Right lobe of liver (tissue), 6 donors: ENCODE measurements around the gene SRCAP. TPM values are rescaled to one million over a fixed set of nuclear protein-coding genes. Genes with fewer than 3 reads are reported as not detected.

ENCODE experiments used
- ATAC-seq, 4 donors: fragments of 200-7000 bp; cut with Tn5 transposase; one replicate each; pipeline ENCODE4 v1.9.1; 2020; ENCODE audit warnings: mild to moderate bottlenecking in 4 of 4, moderate library complexity in 4 of 4
- DNase-seq, 3 donors: peaks; one replicate each; pipeline ENCODE4 v3.0.0-alpha.2; 2020
- H3K27ac ChIP-seq, 3 donors: fragments of 200-600 bp; one replicate each; pipeline ENCODE4 v1.8.0; 2022
- H3K27me3 ChIP-seq, 2 donors: fragments of 200-600 bp; one replicate each; pipeline ENCODE4 v1.8.0; 2022
- H3K36me3 ChIP-seq, 4 donors: fragments of 200-600 bp; sonication (generic) in 1 of 4; one replicate each; pipeline versions ENCODE4 v1.5.1 to v1.8.0; 2017 to 2022; ENCODE audit warnings: control low read depth in 1 of 4
- H3K4me1 ChIP-seq, 4 donors: fragments of 200-600 bp; sonication (generic) in 1 of 4; one replicate each; pipeline versions ENCODE4 v1.5.1 to v1.8.0; 2017 to 2022; ENCODE audit warnings: control low read depth in 1 of 4
- H3K4me3 ChIP-seq, 3 donors: fragments of 200-600 bp; one replicate each; pipeline ENCODE4 v1.8.0; 2022
- H3K9me3 ChIP-seq, 4 donors: fragments of 200-600 bp; sonication (generic) in 1 of 4; one replicate each; pipeline versions ENCODE4 v1.5.1 to v1.8.0; 2017 to 2022; ENCODE audit warnings: control low read depth in 1 of 4
- CTCF ChIP-seq, 4 donors: fragments of 200-600 bp in 3 of 4; fragments of 450-650 bp in 1 of 4; IDR thresholded peaks; one replicate each; pipeline versions ENCODE4 v1.5.1 to v1.8.0; 2016 to 2022; ENCODE audit warnings: antibody characterized with exemption in 4 of 4, mild to moderate bottlenecking in 2 of 4
- POLR2A ChIP-seq: fragments of 450-650 bp; IDR thresholded peaks from one replicate; pipeline ENCODE4 v1.6.1; 2017; ENCODE audit warnings: antibody characterized with exemption, mild to moderate bottlenecking
- WGBS: methylation state at CpG from one replicate; pipeline ENCODE4 v1.1.6; 2018; ENCODE audit warnings: low coverage, low lambda C conversion rate; ENCODE audit not compliant: insufficient coverage; ENCODE audit errors: missing lambda C conversion rate; 5-methylcytosine and 5-hydroxymethylcytosine counted together
- intact Hi-C, 2 donors: fragments of 100-400 bp; cut with DNase I; formaldehyde crosslinking; loops; one replicate each; pipeline versions ENCODE4 v1.11.2 to v1.14.1; 2022
- total RNA-seq, 6 experiments: library from RNA; depleted of rRNA in 2 of 6; stranded (reverse); fragments of >200 nt in 2 of 6; fragmentation: NEBNext Ultra II Directional in 3 of 6; extraction: Animal tissue kit (Norgen Biotek cat#: 25700) in 3 of 6; gene quantifications; one replicate each; pipeline versions ENCODE4 v1.1.0 to v1.2.4, GENCODE V29; 2016 to 2023
- donor health status: DM: no; HTN: yes; CAD: no.
- donor health status: DM: no; HTN: no; CAD: no.
- donor health status: DM: no; HTN: no; CAD: no.
- donor health status: DM: no; HTN: yes; CAD: no.
- donor health status: DM: no; HTN: yes; CAD: no.

The SRCAP gene
- total RNA-seq, 6 experiments from 2014 or later = 12.1 to 31.3 (median 22.6) TPM

- H3K27me3 ChIP-seq = no peaks in the 10 kb centered on the region
- H3K36me3 ChIP-seq = peaks cover 16 to 49% (median 36%) of the 10 kb centered on the region in 4 donors
- H3K4me1 ChIP-seq = peaks cover 0 to 24% (median 4%) of the 10 kb centered on the region in 4 donors
- H3K9me3 ChIP-seq = no peaks in the 10 kb centered on the region
- 88% methylated on average over 17 of the region's 37 CpGs for WGBS
- ATAC-seq (peak in 1 of 4 donors; percentile 5), DNase-seq (no peak)
- intact Hi-C loops = no loop called here
- no peak overlapping the region for H3K4me3 ChIP-seq
- H3K27ac ChIP-seq = no peak overlapping the region
- TF ChIP-seq POLR2A = no peak
- TF ChIP-seq CTCF (IDR thresholded peaks at IDR 0.05) = no peak
These were observed 40.3 kb downstream of the SRCAP start for GRCh38 chr16:30738984-30739951.

GRCh38 chr16:30740364-30741251, 41.6 kb downstream of the SRCAP start:
- WGBS = 48% methylated on average over 8 of the region's 8 CpGs
- TF ChIP-seq CTCF (IDR thresholded peaks at IDR 0.05) = no peak
- no peak for TF ChIP-seq POLR2A
- DNase-seq = peak; percentile 73 to 87 (median 77)
- peak overlapping the region in 2 of 3 donors; percentile 18 to 36 for H3K27ac ChIP-seq
- no peaks in the 10 kb centered on the region for H3K27me3 ChIP-seq
- intact Hi-C loops = no loop called here
- H3K36me3 ChIP-seq = peaks cover 14 to 41% (median 29%) of the 10 kb centered on the region in 4 donors
- peak; percentile 60 to 77 (median 70) for ATAC-seq
- H3K4me3 ChIP-seq = no peak overlapping the region
- H3K9me3 ChIP-seq = no peaks in the 10 kb centered on the region
- H3K4me1 ChIP-seq = peaks cover 0 to 37% (median 6%) of the 10 kb centered on the region in 4 donors

GRCh38 chr16:30741461-30741914, 42.5 kb downstream of the SRCAP start:
- no peaks in the 10 kb centered on the region for H3K9me3 ChIP-seq
- H3K36me3 ChIP-seq = peaks cover 5 to 32% (median 22%) of the 10 kb centered on the region in 4 donors
- H3K4me3 ChIP-seq = no peak overlapping the region
- H3K27ac ChIP-seq = peak overlapping the region in 1 of 3 donors; percentile 36
- no peaks in the 10 kb centered on the region for H3K27me3 ChIP-seq
- peak; percentile 47 to 74 (median 58) for ATAC-seq
- WGBS = 56% methylated on average over 3 of the region's 6 CpGs
- TF ChIP-seq CTCF (IDR thresholded peaks at IDR 0.05) (no peak), POLR2A (no peak)
- DNase-seq = peak; percentile 65 to 78 (median 73)
- peaks cover 0 to 38% (median 7%) of the 10 kb centered on the region in 4 donors for H3K4me1 ChIP-seq
- intact Hi-C loops = no loop called here

GRCh38 chr16:30743716-30744115, 44.7 kb downstream of the SRCAP start:
- TF ChIP-seq CTCF (IDR thresholded peaks at IDR 0.05) (no peak), POLR2A (no peak)
- intact Hi-C loops = no loop called here
- WGBS = no CpG with 5 or more reads among the region's 11 CpGs
- H3K9me3 ChIP-seq = no peaks in the 10 kb centered on the region
- DNase-seq = no peak
- no peaks in the 10 kb centered on the region for H3K27me3 ChIP-seq
- no peak overlapping the region for H3K4me3 ChIP-seq
- H3K27ac ChIP-seq = no peak overlapping the region
- H3K4me1 ChIP-seq = peaks cover 0 to 38% (median 15%) of the 10 kb centered on the region in 4 donors
- peaks cover 0 to 10% (median 6%) of the 10 kb centered on the region in 4 donors for H3K36me3 ChIP-seq
- no peak for ATAC-seq
